HL-60 (cell line): ENCODE results near the gene LSG1.

Source experiments
- DNase-seq, 2 experiments: peaks; one replicate each; pipeline ENCODE4 v3.0.0-alpha.2; 2010 to 2020; ENCODE audit warnings: low read depth in 1 of 2, low spot score in 1 of 2
- H3K27ac ChIP-seq: fragments of 250-450 bp; sonication (Bioruptor Pico); replicated peaks from 2 replicates; pipeline ENCODE4 v1.5.1; 2020; ENCODE audit warnings: mild to moderate bottlenecking, moderate library complexity
- H3K27me3 ChIP-seq: fragments of 250-450 bp; sonication (Bioruptor Pico); 2 replicates; pipeline ENCODE4 v1.5.1; 2021; ENCODE audit warnings: mild to moderate bottlenecking, moderate library complexity; ENCODE audit not compliant: insufficient read depth, poor library complexity, severe bottlenecking
- H3K4me3 ChIP-seq: replicated peaks from 2 replicates; pipeline ENCODE4 v1.5.1; 2011; ENCODE audit warnings: mild to moderate bottlenecking, control low read depth, low read length; ENCODE audit not compliant: insufficient read depth
- GABPA ChIP-seq: IDR thresholded peaks from 2 replicates; pipeline ENCODE4 v1.6.1; 2012; ENCODE audit warnings: low read depth
- POLR2AphosphoS5 ChIP-seq: IDR thresholded peaks from 2 replicates; pipeline ENCODE4 v1.6.1; 2012; ENCODE audit warnings: low read depth
- SPI1 ChIP-seq: IDR thresholded peaks from 2 replicates; pipeline ENCODE4 v1.6.1; 2012; ENCODE audit warnings: low read depth, mild to moderate bottlenecking, borderline replicate concordance
- TF ChIP-seq, protein P1 (sequence below): IDR thresholded peaks from one replicate; pipeline ENCODE4 v1.5.1; 2011; ENCODE audit warnings: low read length, control low read depth, inconsistent platforms; ENCODE audit not compliant: insufficient read depth
- TF ChIP-seq, protein P2 (sequence below): IDR thresholded peaks from 2 replicates; pipeline ENCODE4 v1.6.1; 2012; ENCODE audit warnings: low read depth; ENCODE audit not compliant: insufficient replicate concordance

LSG1 gene

DNA sequence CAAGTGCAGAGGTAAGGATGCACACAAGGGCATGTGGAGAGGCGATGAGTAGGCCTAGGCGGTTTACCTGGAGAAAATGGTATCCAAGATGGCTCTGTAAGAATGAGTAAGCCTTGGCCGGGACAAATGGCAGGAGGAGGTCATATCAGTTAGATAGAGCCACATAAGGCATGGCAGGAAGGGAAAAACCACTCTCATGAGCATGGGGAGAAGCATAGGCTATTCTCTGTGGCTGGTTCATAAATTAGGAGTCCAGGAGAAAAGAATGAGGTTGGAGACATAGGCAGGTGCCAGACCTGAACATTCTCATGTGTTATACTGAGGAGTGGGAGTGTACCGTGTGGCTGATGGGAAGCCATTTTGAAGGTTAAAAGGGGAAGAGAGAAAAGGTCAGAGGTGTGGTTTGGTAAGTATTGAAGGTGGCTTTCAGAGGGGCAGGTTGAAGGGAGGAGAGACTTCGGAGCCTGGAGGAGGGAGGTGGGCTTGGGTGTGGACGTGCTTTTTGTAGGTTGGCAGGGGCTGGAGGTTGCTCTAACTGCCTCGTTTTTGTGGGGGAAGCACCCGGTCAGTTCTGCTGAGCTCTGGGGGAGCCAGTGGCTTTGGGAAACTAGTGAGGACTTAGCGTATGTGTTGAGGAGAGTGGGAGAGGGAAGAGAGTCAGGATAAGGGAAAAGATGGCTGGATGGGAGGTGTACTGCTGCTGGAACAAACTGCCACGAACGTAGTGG, 9.1 kb upstream of the LSG1 start:
- TF ChIP-seq GABPA = no peak
- TF ChIP-seq POLR2AphosphoS5 = no peak
- TF ChIP-seq, protein P1, sequence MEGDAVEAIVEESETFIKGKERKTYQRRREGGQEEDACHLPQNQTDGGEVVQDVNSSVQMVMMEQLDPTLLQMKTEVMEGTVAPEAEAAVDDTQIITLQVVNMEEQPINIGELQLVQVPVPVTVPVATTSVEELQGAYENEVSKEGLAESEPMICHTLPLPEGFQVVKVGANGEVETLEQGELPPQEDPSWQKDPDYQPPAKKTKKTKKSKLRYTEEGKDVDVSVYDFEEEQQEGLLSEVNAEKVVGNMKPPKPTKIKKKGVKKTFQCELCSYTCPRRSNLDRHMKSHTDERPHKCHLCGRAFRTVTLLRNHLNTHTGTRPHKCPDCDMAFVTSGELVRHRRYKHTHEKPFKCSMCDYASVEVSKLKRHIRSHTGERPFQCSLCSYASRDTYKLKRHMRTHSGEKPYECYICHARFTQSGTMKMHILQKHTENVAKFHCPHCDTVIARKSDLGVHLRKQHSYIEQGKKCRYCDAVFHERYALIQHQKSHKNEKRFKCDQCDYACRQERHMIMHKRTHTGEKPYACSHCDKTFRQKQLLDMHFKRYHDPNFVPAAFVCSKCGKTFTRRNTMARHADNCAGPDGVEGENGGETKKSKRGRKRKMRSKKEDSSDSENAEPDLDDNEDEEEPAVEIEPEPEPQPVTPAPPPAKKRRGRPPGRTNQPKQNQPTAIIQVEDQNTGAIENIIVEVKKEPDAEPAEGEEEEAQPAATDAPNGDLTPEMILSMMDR = no peak
- TF ChIP-seq SPI1 = no peak; the same call in 1 of the 2 replicates
- TF ChIP-seq, protein P2, sequence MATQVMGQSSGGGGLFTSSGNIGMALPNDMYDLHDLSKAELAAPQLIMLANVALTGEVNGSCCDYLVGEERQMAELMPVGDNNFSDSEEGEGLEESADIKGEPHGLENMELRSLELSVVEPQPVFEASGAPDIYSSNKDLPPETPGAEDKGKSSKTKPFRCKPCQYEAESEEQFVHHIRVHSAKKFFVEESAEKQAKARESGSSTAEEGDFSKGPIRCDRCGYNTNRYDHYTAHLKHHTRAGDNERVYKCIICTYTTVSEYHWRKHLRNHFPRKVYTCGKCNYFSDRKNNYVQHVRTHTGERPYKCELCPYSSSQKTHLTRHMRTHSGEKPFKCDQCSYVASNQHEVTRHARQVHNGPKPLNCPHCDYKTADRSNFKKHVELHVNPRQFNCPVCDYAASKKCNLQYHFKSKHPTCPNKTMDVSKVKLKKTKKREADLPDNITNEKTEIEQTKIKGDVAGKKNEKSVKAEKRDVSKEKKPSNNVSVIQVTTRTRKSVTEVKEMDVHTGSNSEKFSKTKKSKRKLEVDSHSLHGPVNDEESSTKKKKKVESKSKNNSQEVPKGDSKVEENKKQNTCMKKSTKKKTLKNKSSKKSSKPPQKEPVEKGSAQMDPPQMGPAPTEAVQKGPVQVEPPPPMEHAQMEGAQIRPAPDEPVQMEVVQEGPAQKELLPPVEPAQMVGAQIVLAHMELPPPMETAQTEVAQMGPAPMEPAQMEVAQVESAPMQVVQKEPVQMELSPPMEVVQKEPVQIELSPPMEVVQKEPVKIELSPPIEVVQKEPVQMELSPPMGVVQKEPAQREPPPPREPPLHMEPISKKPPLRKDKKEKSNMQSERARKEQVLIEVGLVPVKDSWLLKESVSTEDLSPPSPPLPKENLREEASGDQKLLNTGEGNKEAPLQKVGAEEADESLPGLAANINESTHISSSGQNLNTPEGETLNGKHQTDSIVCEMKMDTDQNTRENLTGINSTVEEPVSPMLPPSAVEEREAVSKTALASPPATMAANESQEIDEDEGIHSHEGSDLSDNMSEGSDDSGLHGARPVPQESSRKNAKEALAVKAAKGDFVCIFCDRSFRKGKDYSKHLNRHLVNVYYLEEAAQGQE = no peak
- Histone ChIP-seq H3K27ac (no peak overlapping the region), H3K27me3 (no peaks in the 10 kb centered on the region), H3K4me3 (no peak overlapping the region)
- DNase-seq = no peak

DNA sequence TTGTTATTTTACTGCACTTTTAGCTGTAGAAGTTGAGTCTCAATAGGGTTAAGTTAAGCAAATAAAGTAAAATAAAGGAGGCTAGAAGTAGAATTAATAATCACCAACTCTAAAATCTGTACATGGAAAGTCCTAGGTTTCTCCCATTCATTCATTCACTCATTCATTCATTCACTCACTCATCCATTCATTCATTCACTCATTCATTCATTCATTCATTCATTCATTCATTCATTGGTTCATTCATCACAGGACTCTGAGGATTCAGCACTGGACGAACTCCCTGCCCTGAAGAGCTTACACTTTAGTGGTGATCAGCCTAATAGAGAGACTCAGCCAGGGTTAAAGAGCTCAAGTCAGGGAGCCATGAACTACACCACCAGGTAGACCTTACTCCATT, 4.5 kb upstream of the LSG1 start:
- TF ChIP-seq GABPA (no peak), SPI1 (no peak), POLR2AphosphoS5 (no peak)
- TF ChIP-seq, protein P2 = no peak
- TF ChIP-seq, protein P1 = no peak
- Histone ChIP-seq H3K27ac (no peak overlapping the region), H3K4me3 (no peak overlapping the region), H3K27me3 (no peaks in the 10 kb centered on the region)
- DNase-seq = no peak

DNA sequence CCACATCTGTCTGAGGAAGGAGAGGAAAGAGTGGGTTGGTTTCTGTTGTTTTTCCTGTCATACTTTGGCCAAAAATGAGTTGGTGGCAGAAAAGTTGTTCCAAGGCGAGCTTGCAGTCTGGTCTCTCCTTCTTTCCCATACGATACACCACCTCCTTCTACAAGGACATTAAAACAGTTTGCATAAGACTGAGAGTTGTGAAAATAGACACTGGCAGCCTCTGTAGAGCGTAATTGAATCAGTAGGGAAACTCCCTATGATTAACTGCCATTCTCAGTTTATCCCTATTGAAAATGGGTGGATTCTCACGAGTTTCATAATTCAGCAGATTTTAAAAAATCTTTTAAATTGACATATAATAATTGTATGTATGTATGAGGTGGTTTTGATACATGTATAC, 3.7 kb upstream of the LSG1 start:
- TF ChIP-seq SPI1 (no peak), POLR2AphosphoS5 (no peak), GABPA (no peak)
- TF ChIP-seq, protein P2 = no peak
- TF ChIP-seq, protein P1 = no peak
- DNase-seq = no peak
- Histone ChIP-seq H3K27ac (no peak overlapping the region), H3K4me3 (no peak overlapping the region), H3K27me3 (no peaks in the 10 kb centered on the region)
